ENCODE measurements around the gene CEMIP. TPM values are rescaled to one million over a fixed set of nuclear protein-coding genes. Genes with fewer than 3 reads are reported as not detected.

The CEMIP gene
- total and polyA plus RNA-seq, 7 experiments from 2014 or later, result 0.02 TPM; not detected in 6

GRCh38 chr15:80974914-80975313, 195.7 kb downstream of the CEMIP start:
- Mint-ChIP-seq H3K9me3 (no peaks in the 10 kb centered on the region), H3K4me1 (peaks cover 24 to 56% (median 49%) of the 10 kb centered on the region in 7 donors), H3K36me3 (peaks cover 0 to 24% (median 19%) of the 10 kb centered on the region in 5 donors), H3K27ac (peak overlapping the region in 6 of 9 donors; percentile 5 to 77 (median 21)), H3K4me3 (no peak overlapping the region), H3K27me3 (no peaks in the 10 kb centered on the region)
- Histone ChIP-seq H3K4me1 (ENCODE audit: control insufficient read depth in 2 of 2, insufficient read depth in 2 of 2, low read length in 2 of 2) (no peaks in the 10 kb centered on the region), H3K27ac (ENCODE audit: low read depth, low read length) (no peak overlapping the region), H3K9me3 (ENCODE audit: control insufficient read depth in 2 of 3, low read length in 3 of 3) (no peaks in the 10 kb centered on the region), H3K36me3 (ENCODE audit: control insufficient read depth in 2 of 3, insufficient read depth in 3 of 3, low read length in 3 of 3) (peaks cover 0 to 29% (median 0%) of the 10 kb centered on the region in 3 experiments), H3K4me3 (ENCODE audit: low read length) (no peak overlapping the region), H3K27me3 (ENCODE audit: control insufficient read depth in 2 of 2, insufficient read depth in 2 of 2, low read length in 2 of 2) (no peaks in the 10 kb centered on the region)
- no peak for ATAC-seq
- ChIA-PET POLR2A (no interaction called here), CTCF (interaction anchor here (1.4 to 1.8 kb wide), 2 partner anchors 132 to 518 kb away, joined by 3 to 5 read pairs; no protein-coding TSS in a partner anchor)
- intact Hi-C loops (cut with micrococcal nuclease), result loop anchor here in 1 of 2 donors (5.0 kb wide), 1 partner anchor 198 kb away; the partner anchor contains the start of gene CEMIP
- DNase-seq, result no peak

- H3K9me3 Mint-ChIP-seq, result no peaks in the 10 kb centered on the region
- Histone ChIP-seq H3K27ac (ENCODE audit: low read depth, low read length) (no peak overlapping the region), H3K36me3 (ENCODE audit: control insufficient read depth in 2 of 3, insufficient read depth in 3 of 3, low read length in 3 of 3) (peaks cover 0 to 33% (median 0%) of the 10 kb centered on the region in 3 experiments), H3K4me1 (ENCODE audit: control insufficient read depth in 2 of 2, insufficient read depth in 2 of 2, low read length in 2 of 2) (no peaks in the 10 kb centered on the region), H3K4me3 (ENCODE audit: low read length) (no peak overlapping the region), H3K9me3 (ENCODE audit: control insufficient read depth in 2 of 3, low read length in 3 of 3) (no peaks in the 10 kb centered on the region), H3K27me3 (ENCODE audit: control insufficient read depth in 2 of 2, insufficient read depth in 2 of 2, low read length in 2 of 2) (no peaks in the 10 kb centered on the region)
- H3K4me1 Mint-ChIP-seq, result peaks cover 21 to 50% (median 47%) of the 10 kb centered on the region in 7 donors
- peak overlapping the region in 8 of 9 donors; percentile 2 to 84 (median 55) for H3K27ac Mint-ChIP-seq
- POLR2A ChIA-PET, result interaction anchor here (1.9 kb wide), 1 partner anchor 24 kb away, joined by 6 read pairs; the partner anchor contains the start of gene TLNRD1
- no peak overlapping the region for H3K4me3 Mint-ChIP-seq
- DNase-seq, result no peak
- H3K36me3 Mint-ChIP-seq, result peaks cover 0 to 26% (median 19%) of the 10 kb centered on the region in 5 donors
- CTCF ChIA-PET, result interaction anchor here (0.7 to 2.3 kb wide), 4 partner anchors 130 to 289 kb away, joined by 3 to 16 read pairs (median 4); no protein-coding TSS in a partner anchor
- no peaks in the 10 kb centered on the region for H3K27me3 Mint-ChIP-seq
- no peak for ATAC-seq
- intact Hi-C loops (cut with micrococcal nuclease), result loop anchor here (1.0 kb wide), 3 partner anchors 129 to 289 kb away; no protein-coding TSS in a partner anchor
Measured at GRCh38 chr15:80976851-80977250, 197.7 kb downstream of the CEMIP start.

DNA sequence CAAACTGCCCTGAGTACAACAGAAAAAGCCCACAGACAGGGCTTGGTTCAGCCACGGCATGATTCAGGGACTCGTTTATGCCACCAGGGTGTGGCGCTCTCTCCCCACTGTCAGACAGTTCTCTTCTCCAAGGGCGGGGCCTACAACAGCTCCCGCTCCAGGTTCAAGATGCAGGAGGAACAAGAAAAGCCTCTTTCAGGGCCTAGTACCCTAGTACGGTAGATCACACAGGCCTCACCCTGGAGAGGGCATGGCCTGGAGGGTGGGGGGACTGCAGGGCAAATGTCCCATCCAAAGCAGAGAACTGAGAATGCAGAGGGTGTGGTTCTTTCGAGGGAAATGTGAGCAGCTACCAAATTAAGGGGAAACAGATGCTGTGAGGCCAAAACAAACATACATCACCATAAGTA, 198.5 kb downstream of the CEMIP start:
- H3K27me3 Mint-ChIP-seq, result no peaks in the 10 kb centered on the region
- H3K27ac ChIP-seq (ENCODE audit: low read depth, low read length), result no peak overlapping the region
- peaks cover 25 to 57% (median 54%) of the 10 kb centered on the region in 7 donors for H3K4me1 Mint-ChIP-seq
- H3K27ac Mint-ChIP-seq, result peak overlapping the region in 7 of 9 donors; percentile 16 to 70 (median 28)
- peaks cover 0 to 31% (median 0%) of the 10 kb centered on the region in 3 experiments for H3K36me3 ChIP-seq (ENCODE audit: control insufficient read depth in 2 of 3, insufficient read depth in 3 of 3, low read length in 3 of 3)
- no peaks in the 10 kb centered on the region for H3K27me3 ChIP-seq (ENCODE audit: control insufficient read depth in 2 of 2, insufficient read depth in 2 of 2, low read length in 2 of 2)
- ATAC-seq, result peak; percentile 77
- intact Hi-C loops (cut with micrococcal nuclease), result loop anchor here (1.0 kb wide), 3 partner anchors 129 to 289 kb away; no protein-coding TSS in a partner anchor
- H3K9me3 Mint-ChIP-seq, result no peaks in the 10 kb centered on the region
- H3K9me3 ChIP-seq (ENCODE audit: control insufficient read depth in 2 of 3, low read length in 3 of 3), result no peaks in the 10 kb centered on the region
- ChIA-PET POLR2A (interaction anchor here (1.9 kb wide), 1 partner anchor 23 kb away, joined by 6 read pairs; the partner anchor contains the start of gene TLNRD1), CTCF (interaction anchor here (0.6 to 2.3 kb wide), 4 partner anchors 79 to 288 kb away, joined by 3 to 16 read pairs (median 4); no protein-coding TSS in a partner anchor)
- DNase-seq, result peak in 3 of 9 donors; percentile 25 to 38 (median 31)
- H3K4me1 ChIP-seq (ENCODE audit: control insufficient read depth in 2 of 2, insufficient read depth in 2 of 2, low read length in 2 of 2), result no peaks in the 10 kb centered on the region
- peaks cover 0 to 29% (median 26%) of the 10 kb centered on the region in 5 donors for H3K36me3 Mint-ChIP-seq
- no peak overlapping the region for H3K4me3 ChIP-seq (ENCODE audit: low read length)
- H3K4me3 Mint-ChIP-seq, result no peak overlapping the region

- Mint-ChIP-seq H3K27me3 (no peaks in the 10 kb centered on the region), H3K36me3 (peaks cover 0 to 30% (median 26%) of the 10 kb centered on the region in 5 donors), H3K9me3 (no peaks in the 10 kb centered on the region), H3K4me3 (no peak overlapping the region), H3K27ac (peak overlapping the region in 8 of 9 donors; percentile 16 to 83 (median 38)), H3K4me1 (peaks cover 31 to 67% (median 62%) of the 10 kb centered on the region in 7 donors)
- Histone ChIP-seq H3K4me3 (ENCODE audit: low read length) (no peak overlapping the region), H3K36me3 (ENCODE audit: control insufficient read depth in 2 of 3, insufficient read depth in 3 of 3, low read length in 3 of 3) (peaks cover 0 to 31% (median 0%) of the 10 kb centered on the region in 3 experiments), H3K4me1 (ENCODE audit: control insufficient read depth in 2 of 2, insufficient read depth in 2 of 2, low read length in 2 of 2) (no peaks in the 10 kb centered on the region), H3K27me3 (ENCODE audit: control insufficient read depth in 2 of 2, insufficient read depth in 2 of 2, low read length in 2 of 2) (no peaks in the 10 kb centered on the region), H3K9me3 (ENCODE audit: control insufficient read depth in 2 of 3, low read length in 3 of 3) (no peaks in the 10 kb centered on the region), H3K27ac (ENCODE audit: low read depth, low read length) (no peak overlapping the region)
- intact Hi-C loops (cut with micrococcal nuclease), result no loop called here
- ChIA-PET POLR2A (no interaction called here), CTCF (interaction anchor here (0.6 to 2.4 kb wide), 5 partner anchors 9 to 287 kb away, joined by 3 to 10 read pairs (median 7); no protein-coding TSS in a partner anchor)
- ATAC-seq, result no peak
- no peak for DNase-seq
Measured at GRCh38 chr15:80978685-80979329, 199.6 kb downstream of the CEMIP start.

DNA sequence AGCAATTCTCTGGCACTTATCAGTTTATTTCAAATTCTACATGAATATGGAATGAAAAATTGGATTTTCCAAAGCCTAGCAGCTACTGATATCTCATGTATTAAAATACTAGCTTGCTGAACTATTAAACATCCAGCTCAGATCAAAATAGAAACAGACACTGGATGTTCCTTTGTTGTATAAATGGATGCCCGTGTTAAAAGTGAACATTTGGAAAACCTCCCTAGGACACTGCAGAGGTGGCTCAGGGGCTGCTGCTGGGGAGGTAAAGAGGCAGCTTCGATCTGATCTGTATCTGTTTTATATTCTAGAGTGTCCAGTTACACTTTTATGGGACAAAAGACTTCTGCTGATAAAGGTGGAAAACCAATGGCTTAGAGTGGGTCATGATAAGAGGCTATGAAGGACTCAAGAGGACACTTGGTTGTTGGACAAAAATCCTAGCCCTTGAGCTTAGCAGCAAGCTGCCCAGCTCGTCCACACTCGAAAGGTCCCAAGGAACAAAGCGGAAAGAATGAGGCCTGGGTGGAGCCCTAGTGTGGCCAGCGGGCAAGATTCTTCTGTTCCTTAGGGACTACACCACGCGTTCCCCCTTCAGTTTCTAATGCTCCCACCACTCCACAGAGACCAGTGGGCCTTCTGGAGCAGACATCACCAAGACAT, 200.5 kb downstream of the CEMIP start:
- H3K27ac ChIP-seq (ENCODE audit: low read depth, low read length), result no peak overlapping the region
- POLR2A ChIA-PET, result no interaction called here
- CTCF ChIA-PET, result interaction anchor here (1.2 to 2.4 kb wide), 4 partner anchors 10 to 287 kb away, joined by 3 to 10 read pairs (median 8); no protein-coding TSS in a partner anchor
- no peak overlapping the region for H3K4me3 ChIP-seq (ENCODE audit: low read length)
- no peak overlapping the region for H3K4me3 Mint-ChIP-seq
- H3K36me3 Mint-ChIP-seq, result peaks cover 0 to 30% (median 26%) of the 10 kb centered on the region in 5 donors
- peaks cover 0 to 31% (median 0%) of the 10 kb centered on the region in 3 experiments for H3K36me3 ChIP-seq (ENCODE audit: control insufficient read depth in 2 of 3, insufficient read depth in 3 of 3, low read length in 3 of 3)
- H3K4me1 ChIP-seq (ENCODE audit: control insufficient read depth in 2 of 2, insufficient read depth in 2 of 2, low read length in 2 of 2), result peaks cover 0 to 6% of the 10 kb centered on the region in 2 donors
- DNase-seq (no peak), ATAC-seq (no peak)
- peaks cover 37 to 70% (median 63%) of the 10 kb centered on the region in 7 donors for H3K4me1 Mint-ChIP-seq
- intact Hi-C loops (cut with micrococcal nuclease), result loop anchor here in 1 of 2 donors (10.0 kb wide), 1 partner anchor 1085 kb away; the partner anchor contains the start of gene MTHFS
- no peaks in the 10 kb centered on the region for H3K9me3 ChIP-seq (ENCODE audit: control insufficient read depth in 2 of 3, low read length in 3 of 3)
- no peaks in the 10 kb centered on the region for H3K27me3 ChIP-seq (ENCODE audit: control insufficient read depth in 2 of 2, insufficient read depth in 2 of 2, low read length in 2 of 2)
- peak overlapping the region in 4 of 9 donors; percentile 28 to 78 (median 56) for H3K27ac Mint-ChIP-seq
- H3K9me3 Mint-ChIP-seq, result no peaks in the 10 kb centered on the region
- no peaks in the 10 kb centered on the region for H3K27me3 Mint-ChIP-seq

DNA sequence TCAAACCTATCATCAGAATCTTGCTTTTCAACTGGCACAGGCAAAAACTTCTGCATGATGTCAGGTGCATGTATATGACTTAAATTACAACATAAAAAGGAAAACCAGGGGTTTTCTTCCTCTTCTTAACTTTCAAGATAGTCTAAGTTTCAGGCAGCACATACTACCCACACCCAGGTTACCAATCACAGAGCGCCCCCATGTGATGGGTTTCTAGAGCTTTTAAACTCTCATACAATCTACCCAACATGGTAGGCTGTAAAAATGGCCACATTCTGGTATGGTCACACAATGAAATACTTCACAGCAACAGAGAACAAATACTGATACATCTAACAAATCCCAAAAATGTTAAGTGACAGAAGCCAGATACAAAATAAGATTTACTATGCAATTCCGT, 203.0 kb downstream of the CEMIP start:
- peaks cover 0 to 37% (median 0%) of the 10 kb centered on the region in 3 experiments for H3K36me3 ChIP-seq (ENCODE audit: control insufficient read depth in 2 of 3, insufficient read depth in 3 of 3, low read length in 3 of 3)

More for the DNA sequence above, 203.0 kb downstream of the CEMIP start:
- POLR2A ChIA-PET, result no interaction called here
- Mint-ChIP-seq H3K4me1 (peaks cover 38 to 72% (median 67%) of the 10 kb centered on the region in 7 donors), H3K27ac (peak overlapping the region in 8 of 9 donors; percentile 21 to 76 (median 54)), H3K4me3 (peak overlapping the region in 2 of 10 donors; percentile 44 to 53), H3K9me3 (no peaks in the 10 kb centered on the region), H3K36me3 (peaks cover 0 to 31% (median 20%) of the 10 kb centered on the region in 5 donors), H3K27me3 (no peaks in the 10 kb centered on the region)
- no peaks in the 10 kb centered on the region for H3K9me3 ChIP-seq (ENCODE audit: control insufficient read depth in 2 of 3, low read length in 3 of 3)
- intact Hi-C loops (cut with micrococcal nuclease), result loop anchor here in 1 of 2 donors (10.0 kb wide), 1 partner anchor 1087 kb away; the partner anchor contains the start of gene MTHFS
- ATAC-seq (no peak), DNase-seq (no peak)
- CTCF ChIA-PET, result no interaction called here
- peaks cover 13 to 14% of the 10 kb centered on the region in 2 donors for H3K4me1 ChIP-seq (ENCODE audit: control insufficient read depth in 2 of 2, insufficient read depth in 2 of 2, low read length in 2 of 2)
- H3K27ac ChIP-seq (ENCODE audit: low read depth, low read length), result no peak overlapping the region
- no peaks in the 10 kb centered on the region for H3K27me3 ChIP-seq (ENCODE audit: control insufficient read depth in 2 of 2, insufficient read depth in 2 of 2, low read length in 2 of 2)
- H3K4me3 ChIP-seq (ENCODE audit: low read length), result no peak overlapping the region

All from naive thymus-derived CD4-positive, alpha-beta T cell (primary cell).